Measurements from ENCODE around the gene CTNND2.

Gene CTNND2

GRCh38 chr5:11335881-11336760 is 568.1 kb downstream of the CTNND2 start:
- CTCF ChIA-PET = no interaction called here
- no peak overlapping the region for H3K27ac ChIP-seq
- no peak for DNase-seq (ENCODE audit: low spot score)
- no peak for TF ChIP-seq CTCF (conservative IDR thresholded peaks at IDR 0.05; ENCODE audit: low read depth)
- POLR2A ChIA-PET (ENCODE audit: low non-redundant PET) = no interaction called here

- no peak for DNase-seq (ENCODE audit: low spot score)
- POLR2A ChIA-PET (ENCODE audit: low non-redundant PET) = no interaction called here
- CTCF ChIA-PET = no interaction called here
- H3K27ac ChIP-seq = no peak overlapping the region
- TF ChIP-seq CTCF (conservative IDR thresholded peaks at IDR 0.05; ENCODE audit: low read depth) = no peak
These were observed 569.8 kb downstream of the CTNND2 start for GRCh38 chr5:11334404-11334803.

- ChIA-PET POLR2A (ENCODE audit: low non-redundant PET) (no interaction called here), CTCF (no interaction called here)
- no peak overlapping the region for H3K27ac ChIP-seq
- TF ChIP-seq CTCF (conservative IDR thresholded peaks at IDR 0.05; ENCODE audit: low read depth) = no peak
- DNase-seq (ENCODE audit: low spot score) = no peak
These were observed 574.6 kb downstream of the CTNND2 start for GRCh38 chr5:11329679-11330078.

- no peak for TF ChIP-seq CTCF (conservative IDR thresholded peaks at IDR 0.05; ENCODE audit: low read depth)
- CTCF ChIA-PET = no interaction called here
- DNase-seq (ENCODE audit: low spot score) = no peak
- no peak overlapping the region for H3K27ac ChIP-seq
- POLR2A ChIA-PET (ENCODE audit: low non-redundant PET) = no interaction called here
These were observed 579.5 kb downstream of the CTNND2 start for GRCh38 chr5:11324521-11325289.

GRCh38 chr5:11323761-11324160 is 580.5 kb downstream of the CTNND2 start:
- no peak for TF ChIP-seq CTCF (conservative IDR thresholded peaks at IDR 0.05; ENCODE audit: low read depth)
- ChIA-PET CTCF (no interaction called here), POLR2A (ENCODE audit: low non-redundant PET) (no interaction called here)
- DNase-seq (ENCODE audit: low spot score) = no peak
- H3K27ac ChIP-seq = no peak overlapping the region

- DNase-seq (ENCODE audit: low spot score) = no peak
- H3K27ac ChIP-seq = no peak overlapping the region
- POLR2A ChIA-PET (ENCODE audit: low non-redundant PET) = no interaction called here
- CTCF ChIA-PET = no interaction called here
- TF ChIP-seq CTCF (conservative IDR thresholded peaks at IDR 0.05; ENCODE audit: low read depth) = no peak
These were observed 582.1 kb downstream of the CTNND2 start for GRCh38 chr5:11322133-11322532.

Data from RWPE1 (cell line).